Neural cell (in vitro differentiated cells): ENCODE results near the gene IPO11. TPM values are rescaled to one million over a fixed set of nuclear protein-coding genes. Genes with fewer than 3 reads are reported as not detected.

Experiments used
- H2AFZ ChIP-seq: fragments of 200-600, 300-800 bp; sonication (generic), shearing (Covaris generic); 2 replicates; pipeline ENCODE4 v1.6.0; 2014; ENCODE audit warnings: low read depth, mild to moderate bottlenecking, antibody characterized with exemption, low read length, moderate library complexity
- H3F3A ChIP-seq: fragments of 200-600 bp; shearing (Covaris generic); 2 replicates; pipeline ENCODE4 v1.6.1; 2016; ENCODE audit warnings: mild to moderate bottlenecking, moderate library complexity, mixed read lengths, antibody characterized with exemption, low read length; ENCODE audit not compliant: insufficient read depth, poor library complexity, severe bottlenecking
- H3K27ac ChIP-seq: fragments of 200-600, 300-800 bp; sonication (generic), shearing (Covaris generic); 2 replicates; pipeline ENCODE4 v1.5.1; 2014; ENCODE audit warnings: mild to moderate bottlenecking, low read length, moderate library complexity
- H3K27me3 ChIP-seq: fragments of 300-800, 200-600 bp; sonication (generic), shearing (Covaris generic); 2 replicates; pipeline ENCODE4 v1.6.0; 2014; ENCODE audit warnings: mild to moderate bottlenecking, low read depth, low read length, moderate library complexity; ENCODE audit not compliant: insufficient read depth
- H3K36me3 ChIP-seq: fragments of 300-800, 200-600 bp; sonication (generic), shearing (Covaris generic); 2 replicates; pipeline ENCODE4 v1.5.1; 2014; ENCODE audit warnings: mild to moderate bottlenecking, antibody characterized with exemption, low read length, moderate library complexity; ENCODE audit not compliant: insufficient read depth
- H3K4me2 ChIP-seq: fragments of 300-800, 200-600 bp; sonication (generic), shearing (Covaris generic); 2 replicates; pipeline ENCODE4 v1.6.0; 2014; ENCODE audit warnings: mild to moderate bottlenecking, low read length
- H3K4me3 ChIP-seq: fragments of 300-800, 200-600 bp; sonication (generic), shearing (Covaris generic); 2 replicates; pipeline ENCODE4 v1.5.1; 2014; ENCODE audit warnings: mild to moderate bottlenecking, low read length, moderate library complexity
- H3K79me2 ChIP-seq: fragments of 200-600 bp; shearing (Covaris generic); replicated peaks from 2 replicates; pipeline ENCODE4 v1.6.0; 2014; ENCODE audit warnings: mild to moderate bottlenecking, low read length, moderate library complexity; ENCODE audit not compliant: insufficient read depth
- H3K9ac ChIP-seq: fragments of 300-800, 200-600 bp; sonication (generic), shearing (Covaris generic); 2 replicates; pipeline ENCODE4 v1.6.1; 2016; ENCODE audit warnings: mild to moderate bottlenecking, low read length, mixed read lengths
- H3K9me2 ChIP-seq: fragments of 200-600 bp; shearing (Covaris generic); 2 replicates; pipeline ENCODE4 v1.6.1; 2016; ENCODE audit warnings: mild to moderate bottlenecking, low read length, mixed read lengths; ENCODE audit not compliant: insufficient read depth
- H3K9me3 ChIP-seq: fragments of 200-600, 300-800 bp; sonication (generic), shearing (Covaris generic); 2 replicates; pipeline ENCODE4 v1.6.1; 2016; ENCODE audit warnings: mild to moderate bottlenecking, mixed run types, low read length, moderate library complexity, mixed read lengths
- H4K20me1 ChIP-seq: fragments of 200-600 bp; shearing (Covaris generic); 2 replicates; pipeline ENCODE4 v1.6.1; 2016; ENCODE audit warnings: mild to moderate bottlenecking, mixed run types; ENCODE audit not compliant: insufficient read depth
- EP300 ChIP-seq: fragments of 450-650 bp; conservative IDR thresholded peaks from 2 replicates; pipeline ENCODE4 v1.6.1; 2014; ENCODE audit warnings: antibody characterized with exemption, mild to moderate bottlenecking, moderate library complexity; ENCODE audit not compliant: poor library complexity, severe bottlenecking
- EZH2 ChIP-seq: fragments of 200-600, 300-800 bp; shearing (Covaris generic), sonication (generic); IDR thresholded peaks from 2 replicates; pipeline ENCODE4 v1.6.1; 2014; ENCODE audit warnings: antibody characterized with exemption, low read length, borderline replicate concordance, mild to moderate bottlenecking; ENCODE audit not compliant: insufficient read depth, poor library complexity, severe bottlenecking
- MXI1 ChIP-seq: fragments of 450-650 bp; conservative IDR thresholded peaks from 2 replicates; pipeline ENCODE4 v1.6.1; 2014; ENCODE audit warnings: antibody characterized with exemption, mild to moderate bottlenecking; ENCODE audit not compliant: poor library complexity, severe bottlenecking
- POLR2AphosphoS5 ChIP-seq: IDR thresholded peaks from 2 replicates; pipeline ENCODE4 v1.6.1; 2012
- RAD21 ChIP-seq: fragments of 450-650 bp; conservative IDR thresholded peaks from 2 replicates; pipeline ENCODE4 v1.6.1; 2014; ENCODE audit warnings: antibody characterized with exemption, mild to moderate bottlenecking, moderate library complexity
- SMC3 ChIP-seq: fragments of 450-650 bp; conservative IDR thresholded peaks from 2 replicates; pipeline ENCODE4 v1.6.1; 2014; ENCODE audit warnings: antibody characterized with exemption, mild to moderate bottlenecking, moderate library complexity; ENCODE audit not compliant: poor library complexity
- TAF1 ChIP-seq: IDR thresholded peaks from 2 replicates; pipeline ENCODE4 v1.6.1; 2012; ENCODE audit warnings: low read depth
- polyA plus RNA-seq: library from polyadenylated mRNA; depleted of rRNA; stranded (reverse); fragments of >200 nt; gene quantifications from 2 replicates; pipeline ENCODE4 v1.2.3, GENCODE V29; 2014
- TF ChIP-seq, protein P1 (sequence below): IDR thresholded peaks from 2 replicates; pipeline ENCODE4 v1.6.1; 2012; ENCODE audit warnings: borderline replicate concordance
- TF ChIP-seq, protein P2 (sequence below): fragments of 450-650 bp; IDR thresholded peaks from 2 replicates; pipeline ENCODE4 v1.5.1; 2014; ENCODE audit warnings: antibody characterized with exemption, mild to moderate bottlenecking, moderate library complexity; ENCODE audit not compliant: poor library complexity, severe bottlenecking

Gene IPO11
- polyA plus RNA-seq, 1 donor from 2014 or later = 12.5 TPM

DNA sequence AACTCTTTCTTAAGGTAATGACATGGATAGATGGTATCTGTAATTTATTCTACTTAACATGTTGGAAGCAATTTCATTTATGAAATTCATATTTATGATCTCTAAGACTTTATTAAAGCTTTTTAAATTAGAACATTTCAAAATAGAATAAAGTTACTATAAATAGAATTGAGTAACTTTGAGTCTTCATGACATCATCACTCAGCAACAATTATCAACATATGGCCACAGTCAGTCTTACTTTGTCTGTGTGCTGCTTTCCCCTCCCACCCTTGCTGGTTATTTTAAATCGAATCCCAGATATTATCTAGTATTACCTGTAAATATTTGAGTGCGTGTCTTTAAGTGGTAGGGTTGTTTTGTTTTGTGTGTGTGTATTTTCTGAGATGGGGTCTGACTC lies 65.2 kb downstream of the IPO11 start:
- Histone ChIP-seq H3K4me2 (no peak overlapping the region), H3K4me3 (no peak overlapping the region), H3K79me2 (no peaks in the 10 kb centered on the region), H2AFZ (no peak overlapping the region), H3K9ac (no peak overlapping the region), H4K20me1 (no peaks in the 10 kb centered on the region), H3K27ac (no peak overlapping the region), H3K9me2 (no peaks in the 10 kb centered on the region), H3K9me3 (no peaks in the 10 kb centered on the region), H3K27me3 (no peaks in the 10 kb centered on the region), H3F3A (no peaks in the 10 kb centered on the region), H3K36me3 (no peaks in the 10 kb centered on the region)
- no peak for TF ChIP-seq EP300
- no peak for TF ChIP-seq EZH2
- TF ChIP-seq SMC3 = no peak
- TF ChIP-seq, protein P1, sequence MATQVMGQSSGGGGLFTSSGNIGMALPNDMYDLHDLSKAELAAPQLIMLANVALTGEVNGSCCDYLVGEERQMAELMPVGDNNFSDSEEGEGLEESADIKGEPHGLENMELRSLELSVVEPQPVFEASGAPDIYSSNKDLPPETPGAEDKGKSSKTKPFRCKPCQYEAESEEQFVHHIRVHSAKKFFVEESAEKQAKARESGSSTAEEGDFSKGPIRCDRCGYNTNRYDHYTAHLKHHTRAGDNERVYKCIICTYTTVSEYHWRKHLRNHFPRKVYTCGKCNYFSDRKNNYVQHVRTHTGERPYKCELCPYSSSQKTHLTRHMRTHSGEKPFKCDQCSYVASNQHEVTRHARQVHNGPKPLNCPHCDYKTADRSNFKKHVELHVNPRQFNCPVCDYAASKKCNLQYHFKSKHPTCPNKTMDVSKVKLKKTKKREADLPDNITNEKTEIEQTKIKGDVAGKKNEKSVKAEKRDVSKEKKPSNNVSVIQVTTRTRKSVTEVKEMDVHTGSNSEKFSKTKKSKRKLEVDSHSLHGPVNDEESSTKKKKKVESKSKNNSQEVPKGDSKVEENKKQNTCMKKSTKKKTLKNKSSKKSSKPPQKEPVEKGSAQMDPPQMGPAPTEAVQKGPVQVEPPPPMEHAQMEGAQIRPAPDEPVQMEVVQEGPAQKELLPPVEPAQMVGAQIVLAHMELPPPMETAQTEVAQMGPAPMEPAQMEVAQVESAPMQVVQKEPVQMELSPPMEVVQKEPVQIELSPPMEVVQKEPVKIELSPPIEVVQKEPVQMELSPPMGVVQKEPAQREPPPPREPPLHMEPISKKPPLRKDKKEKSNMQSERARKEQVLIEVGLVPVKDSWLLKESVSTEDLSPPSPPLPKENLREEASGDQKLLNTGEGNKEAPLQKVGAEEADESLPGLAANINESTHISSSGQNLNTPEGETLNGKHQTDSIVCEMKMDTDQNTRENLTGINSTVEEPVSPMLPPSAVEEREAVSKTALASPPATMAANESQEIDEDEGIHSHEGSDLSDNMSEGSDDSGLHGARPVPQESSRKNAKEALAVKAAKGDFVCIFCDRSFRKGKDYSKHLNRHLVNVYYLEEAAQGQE = no peak
- TF ChIP-seq, protein P2, sequence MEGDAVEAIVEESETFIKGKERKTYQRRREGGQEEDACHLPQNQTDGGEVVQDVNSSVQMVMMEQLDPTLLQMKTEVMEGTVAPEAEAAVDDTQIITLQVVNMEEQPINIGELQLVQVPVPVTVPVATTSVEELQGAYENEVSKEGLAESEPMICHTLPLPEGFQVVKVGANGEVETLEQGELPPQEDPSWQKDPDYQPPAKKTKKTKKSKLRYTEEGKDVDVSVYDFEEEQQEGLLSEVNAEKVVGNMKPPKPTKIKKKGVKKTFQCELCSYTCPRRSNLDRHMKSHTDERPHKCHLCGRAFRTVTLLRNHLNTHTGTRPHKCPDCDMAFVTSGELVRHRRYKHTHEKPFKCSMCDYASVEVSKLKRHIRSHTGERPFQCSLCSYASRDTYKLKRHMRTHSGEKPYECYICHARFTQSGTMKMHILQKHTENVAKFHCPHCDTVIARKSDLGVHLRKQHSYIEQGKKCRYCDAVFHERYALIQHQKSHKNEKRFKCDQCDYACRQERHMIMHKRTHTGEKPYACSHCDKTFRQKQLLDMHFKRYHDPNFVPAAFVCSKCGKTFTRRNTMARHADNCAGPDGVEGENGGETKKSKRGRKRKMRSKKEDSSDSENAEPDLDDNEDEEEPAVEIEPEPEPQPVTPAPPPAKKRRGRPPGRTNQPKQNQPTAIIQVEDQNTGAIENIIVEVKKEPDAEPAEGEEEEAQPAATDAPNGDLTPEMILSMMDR = no peak
- no peak for TF ChIP-seq RAD21
- no peak for TF ChIP-seq TAF1
- TF ChIP-seq POLR2AphosphoS5 = no peak
- TF ChIP-seq MXI1 = no peak

DNA sequence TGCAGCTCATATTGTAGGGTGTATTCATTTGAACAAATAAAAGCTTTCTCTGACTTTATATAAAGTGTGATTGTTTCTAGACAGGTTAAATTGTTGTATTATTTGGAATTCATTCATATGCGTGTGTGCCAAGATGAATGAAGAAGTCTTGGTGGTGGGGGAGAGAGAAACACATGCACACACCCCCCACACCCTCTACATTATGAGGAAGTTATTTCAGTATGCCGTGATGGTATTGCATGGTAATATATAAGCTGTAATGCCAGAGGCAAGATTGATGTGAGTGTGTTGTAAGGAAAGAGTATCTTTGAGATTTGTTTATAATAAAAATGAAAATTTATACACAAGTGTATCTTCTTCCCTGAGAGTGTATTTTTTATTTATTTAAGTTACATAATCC lies 71.0 kb downstream of the IPO11 start:
- no peak overlapping the region for H3K4me2 ChIP-seq
- H3K27ac ChIP-seq = no peak overlapping the region
- TF ChIP-seq, protein P1 = no peak
- TF ChIP-seq, protein P2 = no peak
- TF ChIP-seq TAF1 = no peak
- no peak for TF ChIP-seq RAD21
- no peak for TF ChIP-seq MXI1
- no peak for TF ChIP-seq POLR2AphosphoS5
- no peak for TF ChIP-seq EP300
- TF ChIP-seq SMC3 = no peak
- no peak for TF ChIP-seq EZH2
- no peaks in the 10 kb centered on the region for H4K20me1 ChIP-seq
- H3K27me3 ChIP-seq = no peaks in the 10 kb centered on the region
- H3K9me2 ChIP-seq = no peaks in the 10 kb centered on the region
- no peak overlapping the region for H3K9ac ChIP-seq
- no peaks in the 10 kb centered on the region for H3F3A ChIP-seq
- no peaks in the 10 kb centered on the region for H3K79me2 ChIP-seq
- H3K9me3 ChIP-seq = no peaks in the 10 kb centered on the region
- H3K4me3 ChIP-seq = no peak overlapping the region
- H2AFZ ChIP-seq = no peak overlapping the region
- H3K36me3 ChIP-seq = peaks cover 6% of the 10 kb centered on the region
